BJ (cell line): ENCODE data around the gene UBE2H. TPM values are rescaled to one million over a fixed set of nuclear protein-coding genes. Genes with fewer than 3 reads are reported as not detected.
A peak's percentile ranks its signal among the peaks of the same experiment; 100 is the strongest.

ENCODE experiments used
- CTCF ChIA-PET: fragments of 350-600 bp; formaldehyde crosslinking; extraction: SDS; loops from one replicate; lab custom pipeline; 2021; ENCODE audit warnings: antibody characterized with exemption, inconsistent platforms; lab: Yijun Ruan, JAX
- POLR2A ChIA-PET: fragments of 300-600 bp; sonication (Branson Sonifier 250); formaldehyde crosslinking; extraction: SDS; loops from one replicate; lab custom pipeline; 2021; ENCODE audit warnings: antibody characterized with exemption; lab: Charles Lee
- DNase-seq: peaks from one replicate; pipeline ENCODE4 v3.0.0-alpha.2; 2011; ENCODE audit warnings: low read depth
- H3K27me3 ChIP-seq: 2 replicates; pipeline ENCODE4 v1.6.0; 2011; ENCODE audit warnings: low read length; ENCODE audit not compliant: control insufficient read depth, insufficient read depth
- H3K36me3 ChIP-seq: 2 replicates; pipeline ENCODE4 v1.5.1; 2011; ENCODE audit warnings: low read length; ENCODE audit not compliant: control insufficient read depth, insufficient read depth
- H3K4me3 ChIP-seq: 2 replicates; pipeline ENCODE4 v1.5.1; 2011; ENCODE audit warnings: low read depth, mild to moderate bottlenecking, control low read depth, low read length
- polyA plus RNA-seq: library from polyadenylated mRNA; depleted of rRNA; stranded (reverse); fragments of >200 nt; gene quantifications from 2 replicates; pipeline ENCODE4 v1.2.3, GENCODE V29; 2011
- TF ChIP-seq, protein P1 (sequence below): IDR thresholded peaks from 2 replicates; pipeline ENCODE4 v1.5.1; 2011; ENCODE audit warnings: low read depth, mild to moderate bottlenecking, control low read depth, inconsistent platforms, low read length, moderate library complexity; ENCODE audit not compliant: insufficient read depth

UBE2H gene
- polyA plus RNA-seq, 1 experiment: 37.0 TPM

DNA sequence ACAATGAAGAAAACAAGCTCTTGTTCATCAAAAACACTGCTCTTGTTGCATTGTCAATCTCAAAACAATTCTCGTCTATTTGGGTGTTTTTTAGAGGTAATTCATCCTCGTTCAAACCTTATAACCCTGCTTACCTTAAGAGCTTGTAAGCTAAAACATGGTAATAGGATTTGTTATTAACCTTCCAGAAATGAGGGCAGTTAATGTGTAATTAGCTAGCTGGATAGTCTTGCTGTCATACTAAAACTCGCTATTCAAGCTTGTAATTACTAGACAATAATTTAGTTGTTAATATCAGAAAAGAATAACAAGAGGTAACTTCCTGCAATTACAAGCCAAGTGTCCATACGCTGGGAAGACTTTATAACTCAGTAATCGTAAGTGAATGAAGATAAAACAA lies 101.6 kb downstream of the UBE2H start:
- CTCF ChIA-PET: interaction anchor here (0.9 to 2.0 kb wide), 3 partner anchors 20 to 159 kb away, joined by 3 to 6 read pairs (median 5); no protein-coding TSS in a partner anchor
- POLR2A ChIA-PET: no interaction called here

DNA sequence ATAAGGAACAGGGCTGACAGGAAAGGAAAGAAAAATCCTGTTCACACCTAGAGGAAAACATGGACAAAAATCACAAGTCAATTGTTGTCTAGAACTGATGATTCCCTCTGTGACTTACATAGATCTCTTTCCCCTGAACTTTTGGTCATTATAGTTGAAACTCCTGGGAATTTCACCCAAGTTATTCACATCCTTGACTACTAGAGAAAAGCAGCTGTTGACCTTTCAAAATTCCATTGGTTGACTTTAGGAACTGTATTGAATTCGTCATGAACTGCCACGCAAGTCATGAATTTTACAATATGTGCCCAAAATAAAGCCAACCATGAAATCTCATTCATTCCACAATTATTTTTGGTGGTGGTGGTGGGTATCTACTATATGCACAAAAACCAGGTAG lies 104.3 kb downstream of the UBE2H start:
- ChIA-PET POLR2A (no interaction called here), CTCF (no interaction called here)
- no peak overlapping the region for H3K4me3 ChIP-seq
- TF ChIP-seq, protein P1, sequence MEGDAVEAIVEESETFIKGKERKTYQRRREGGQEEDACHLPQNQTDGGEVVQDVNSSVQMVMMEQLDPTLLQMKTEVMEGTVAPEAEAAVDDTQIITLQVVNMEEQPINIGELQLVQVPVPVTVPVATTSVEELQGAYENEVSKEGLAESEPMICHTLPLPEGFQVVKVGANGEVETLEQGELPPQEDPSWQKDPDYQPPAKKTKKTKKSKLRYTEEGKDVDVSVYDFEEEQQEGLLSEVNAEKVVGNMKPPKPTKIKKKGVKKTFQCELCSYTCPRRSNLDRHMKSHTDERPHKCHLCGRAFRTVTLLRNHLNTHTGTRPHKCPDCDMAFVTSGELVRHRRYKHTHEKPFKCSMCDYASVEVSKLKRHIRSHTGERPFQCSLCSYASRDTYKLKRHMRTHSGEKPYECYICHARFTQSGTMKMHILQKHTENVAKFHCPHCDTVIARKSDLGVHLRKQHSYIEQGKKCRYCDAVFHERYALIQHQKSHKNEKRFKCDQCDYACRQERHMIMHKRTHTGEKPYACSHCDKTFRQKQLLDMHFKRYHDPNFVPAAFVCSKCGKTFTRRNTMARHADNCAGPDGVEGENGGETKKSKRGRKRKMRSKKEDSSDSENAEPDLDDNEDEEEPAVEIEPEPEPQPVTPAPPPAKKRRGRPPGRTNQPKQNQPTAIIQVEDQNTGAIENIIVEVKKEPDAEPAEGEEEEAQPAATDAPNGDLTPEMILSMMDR: no peak
- no peak for DNase-seq
- H3K36me3 ChIP-seq: peaks cover 1% of the 10 kb centered on the region; the same call in 1 of the 2 replicates
- no peaks in the 10 kb centered on the region for H3K27me3 ChIP-seq

More for the DNA sequence above, 101.6 kb downstream of the UBE2H start:
- peaks cover 1% of the 10 kb centered on the region; the same call in 1 of the 2 replicates for H3K36me3 ChIP-seq
- no peaks in the 10 kb centered on the region for H3K27me3 ChIP-seq
- H3K4me3 ChIP-seq: no peak overlapping the region
- TF ChIP-seq, protein P1: no peak
- DNase-seq: no peak

- DNase-seq: peak; percentile 54
- POLR2A ChIA-PET: interaction anchor here (0.7 to 1.1 kb wide), 2 partner anchors 10 to 22 kb away, joined by 3 to 6 read pairs; no protein-coding TSS in a partner anchor
- CTCF ChIA-PET: interaction anchor here (1.3 to 3.3 kb wide), 2 partner anchors 15 to 21 kb away, joined by 3 to 16 read pairs; no protein-coding TSS in a partner anchor
- peaks cover 1% of the 10 kb centered on the region; the same call in 1 of the 2 replicates for H3K36me3 ChIP-seq
- H3K27me3 ChIP-seq: no peaks in the 10 kb centered on the region
- H3K4me3 ChIP-seq: no peak overlapping the region
- TF ChIP-seq, protein P1: no peak
These were observed 106.8 kb downstream of the UBE2H start for GRCh38 chr7:129845972-129846327.

- TF ChIP-seq, protein P1: no peak
- Histone ChIP-seq H3K36me3 (peaks cover 1% of the 10 kb centered on the region; the same call in 1 of the 2 replicates), H3K4me3 (no peak overlapping the region), H3K27me3 (no peaks in the 10 kb centered on the region)
- ChIA-PET CTCF (interaction anchor here (0.5 to 3.3 kb wide), 3 partner anchors 15 to 61 kb away, joined by 3 to 16 read pairs (median 3); no protein-coding TSS in a partner anchor), POLR2A (interaction anchor here (0.7 kb wide), 1 partner anchor 22 kb away, joined by 6 read pairs; no protein-coding TSS in a partner anchor)
- DNase-seq: no peak
These were observed 107.4 kb downstream of the UBE2H start for GRCh38 chr7:129845178-129845971.

GRCh38 chr7:129843978-129844840 lies 108.6 kb downstream of the UBE2H start:
- ChIA-PET CTCF (interaction anchor here (0.7 to 3.3 kb wide), 3 partner anchors 12 to 19 kb away, joined by 3 to 16 read pairs (median 4); no protein-coding TSS in a partner anchor), POLR2A (no interaction called here)
- DNase-seq: no peak
- TF ChIP-seq, protein P1: no peak
- Histone ChIP-seq H3K36me3 (peaks cover 1% of the 10 kb centered on the region; the same call in 1 of the 2 replicates), H3K27me3 (no peaks in the 10 kb centered on the region), H3K4me3 (no peak overlapping the region)
